ENCODE data around the gene NOTUM. TPM values are rescaled to one million over a fixed set of nuclear protein-coding genes. Genes with fewer than 3 reads are reported as not detected.

The NOTUM gene
- total and polyA plus RNA-seq, 9 of the 15 experiments (the other 6 are each of a cell fraction or from before 2014, with no cell fraction given), result 0.03 to 14.0 (median 4.1) TPM

GRCh38 chr17:81908793-81909192, 52.2 kb downstream of the NOTUM start:
- ChIA-PET CTCF (ENCODE audit: low intra/inter-chr PET ratio) (no interaction called here), POLR2A (interaction anchor here (1.0 kb wide), 2 partner anchors 15 to 51 kb away, joined by 3 read pairs; no protein-coding TSS in a partner anchor)
- Histone ChIP-seq H3K4me2 (ENCODE audit: insufficient read depth, low read length) (no peak overlapping the region), H3K4me1 (replicated peaks in 1 of 2; ENCODE audit: control insufficient read depth in 2 of 2, insufficient read depth in 2 of 2, low read length in 2 of 2) (peaks cover 31 to 95% of the 10 kb centered on the region in 2 experiments), H3K4me3 (no peak overlapping the region), H3K27me3 (ENCODE audit: control insufficient read depth in 2 of 2, insufficient read depth in 2 of 2, low read length in 2 of 2) (no peaks in the 10 kb centered on the region), H3K79me2 (ENCODE audit: control insufficient read depth, insufficient read depth, low read length) (peaks cover 24% of the 10 kb centered on the region), H3K27ac (ENCODE audit: extremely low read depth, low read depth, low read length) (no peak overlapping the region), H3K36me3 (ENCODE audit: control insufficient read depth, insufficient read depth, low read length) (peaks cover 84% of the 10 kb centered on the region; the same call in 2 of the 3 replicates), H3K9ac (ENCODE audit: insufficient read depth in 1 of 2, low read depth in 2 of 2, low read length in 2 of 2) (peak overlapping the region in 1 of 2 experiments; percentile 99; a peak in 2 of 4 replicates), H2AFZ (ENCODE audit: low read depth, low read length) (no peak overlapping the region), H3K9me1 (ENCODE audit: control insufficient read depth, insufficient read depth, low read length) (peaks cover 6% of the 10 kb centered on the region), H3K9me3 (replicated peaks; ENCODE audit: control insufficient read depth, insufficient read depth, low read depth, low read length) (no peaks in the 10 kb centered on the region), H4K20me1 (replicated peaks; ENCODE audit: control insufficient read depth, insufficient read depth, low read length) (peaks cover 14% of the 10 kb centered on the region)
- 89% methylated on average over 9 of the region's 11 CpGs for WGBS (ENCODE audit: insufficient coverage, low coverage, missing lambda C conversion rate)
- TF ChIP-seq HNRNPL (IDR thresholded peaks at IDR 0.05; ENCODE audit: low read depth, low read length) (no peak), CREM (IDR thresholded peaks at IDR 0.05; ENCODE audit: low read depth) (no peak), HMGN3 (IDR thresholded peaks at IDR 0.05; ENCODE audit: borderline replicate concordance, extremely low read depth, insufficient read length, low read depth, low read length) (no peak), PPARD (CRISPR knock-in tag; IDR thresholded peaks at IDR 0.05) (no peak), RCOR1 (IDR thresholded peaks at IDR 0.05; ENCODE audit: borderline replicate concordance in 1 of 2, low read depth in 2 of 2, low read length in 2 of 2) (no peak), HNRNPLL (IDR thresholded peaks at IDR 0.05; ENCODE audit: low read depth, low read length, poor library complexity, severe bottlenecking) (no peak), CHD1 (IDR thresholded peaks at IDR 0.05; ENCODE audit: low read length) (no peak), ZKSCAN3 (CRISPR knock-in tag; IDR thresholded peaks at IDR 0.05) (no peak), ZNF184 (CRISPR knock-in tag; IDR thresholded peaks at IDR 0.05) (no peak), ZNF121 (CRISPR knock-in tag; conservative IDR thresholded peaks at IDR 0.05) (no peak), ZNF282 (CRISPR knock-in tag; IDR thresholded peaks at IDR 0.05) (no peak), TRIM28 (IDR thresholded peaks at IDR 0.05) (no peak)
- TF ChIP-seq, protein P1, sequence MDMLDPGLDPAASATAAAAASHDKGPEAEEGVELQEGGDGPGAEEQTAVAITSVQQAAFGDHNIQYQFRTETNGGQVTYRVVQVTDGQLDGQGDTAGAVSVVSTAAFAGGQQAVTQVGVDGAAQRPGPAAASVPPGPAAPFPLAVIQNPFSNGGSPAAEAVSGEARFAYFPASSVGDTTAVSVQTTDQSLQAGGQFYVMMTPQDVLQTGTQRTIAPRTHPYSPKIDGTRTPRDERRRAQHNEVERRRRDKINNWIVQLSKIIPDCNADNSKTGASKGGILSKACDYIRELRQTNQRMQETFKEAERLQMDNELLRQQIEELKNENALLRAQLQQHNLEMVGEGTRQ (CRISPR knock-in tag; IDR thresholded peaks at IDR 0.05), result no peak
- TF ChIP-seq, protein P2, sequence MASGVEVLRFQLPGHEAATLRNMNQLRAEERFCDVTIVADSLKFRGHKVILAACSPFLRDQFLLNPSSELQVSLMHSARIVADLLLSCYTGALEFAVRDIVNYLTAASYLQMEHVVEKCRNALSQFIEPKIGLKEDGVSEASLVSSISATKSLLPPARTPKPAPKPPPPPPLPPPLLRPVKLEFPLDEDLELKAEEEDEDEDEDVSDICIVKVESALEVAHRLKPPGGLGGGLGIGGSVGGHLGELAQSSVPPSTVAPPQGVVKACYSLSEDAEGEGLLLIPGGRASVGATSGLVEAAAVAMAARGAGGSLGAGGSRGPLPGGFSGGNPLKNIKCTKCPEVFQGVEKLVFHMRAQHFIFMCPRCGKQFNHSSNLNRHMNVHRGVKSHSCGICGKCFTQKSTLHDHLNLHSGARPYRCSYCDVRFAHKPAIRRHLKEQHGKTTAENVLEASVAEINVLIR (CRISPR knock-in tag; IDR thresholded peaks at IDR 0.05), result no peak
- DNase-seq (ENCODE audit: extremely low read depth in 1 of 4, low spot score in 3 of 4), result no peak
- FAIRE-seq, result no peak
- no TSS peak for BruUV-seq (replicated peaks)
- in situ Hi-C loops (cut with MboI), result no loop called here
- no peak for ATAC-seq
- intact Hi-C loops (cut with micrococcal nuclease), result no loop called here
